ENCODE data around the gene MSH6. TPM values are rescaled to one million over a fixed set of nuclear protein-coding genes. Genes with fewer than 3 reads are reported as not detected.

MSH6 gene
- total RNA-seq, 1 experiment from 2014 or later, result 275 TPM

- H3K27ac Mint-ChIP-seq, result no peak overlapping the region
- no peaks in the 10 kb centered on the region for H3K27me3 Mint-ChIP-seq (ENCODE audit: low read depth)
- POLR2A ChIA-PET, result interaction anchor here (0.8 kb wide), 1 partner anchor 106 kb away, joined by 3 read pairs; no protein-coding TSS in a partner anchor
- H3K4me1 Mint-ChIP-seq, result peaks cover 20% of the 10 kb centered on the region
- H3K9me3 Mint-ChIP-seq, result no peaks in the 10 kb centered on the region
- TF ChIP-seq MYBL2 (CRISPR knock-in tag; IDR thresholded peaks at IDR 0.05), result no peak
- no peak for TF ChIP-seq ZBTB43 (CRISPR knock-in tag; IDR thresholded peaks at IDR 0.05)
- TF ChIP-seq FOXK1 (CRISPR knock-in tag; IDR thresholded peaks at IDR 0.05), result no peak
- no peak for TF ChIP-seq NFATC4 (CRISPR knock-in tag; IDR thresholded peaks at IDR 0.05)
- CTCF ChIA-PET, result interaction anchor here (0.6 kb wide), 1 partner anchor 16 kb away, joined by 3 read pairs; no protein-coding TSS in a partner anchor
- H3K4me3 Mint-ChIP-seq, result no peak overlapping the region
- no peaks in the 10 kb centered on the region for H3K36me3 Mint-ChIP-seq
- DNase-seq (ENCODE audit: low spot score), result no peak
- ATAC-seq, result no peak
These were observed 45.6 kb upstream of the MSH6 start for GRCh38 chr2:47737191-47737975.

- no peak for ATAC-seq
- H3K27me3 Mint-ChIP-seq (ENCODE audit: low read depth), result no peaks in the 10 kb centered on the region
- no peak overlapping the region for H3K4me3 Mint-ChIP-seq
- POLR2A ChIA-PET, result interaction anchor here (0.7 kb wide), 1 partner anchor 206 kb away, joined by 5 read pairs; no protein-coding TSS in a partner anchor
- CTCF ChIA-PET, result interaction anchor here (0.8 kb wide), 1 partner anchor 84 kb away, joined by 3 read pairs; no protein-coding TSS in a partner anchor
- no peaks in the 10 kb centered on the region for H3K9me3 Mint-ChIP-seq
- no peak for TF ChIP-seq HMGXB4 (CRISPR knock-in tag; IDR thresholded peaks at IDR 0.05)
- no peak for TF ChIP-seq KAT7 (CRISPR knock-in tag; IDR thresholded peaks at IDR 0.05; ENCODE audit: borderline replicate concordance)
- no peak for TF ChIP-seq ZNF317 (CRISPR knock-in tag; IDR thresholded peaks at IDR 0.05; ENCODE audit: borderline replicate concordance, low read depth)
- TF ChIP-seq AR (CRISPR knock-in tag; IDR thresholded peaks at IDR 0.05), result no peak
- no peak for TF ChIP-seq TCF7 (CRISPR knock-in tag; IDR thresholded peaks at IDR 0.05; ENCODE audit: low read depth)
- TF ChIP-seq ESRRA (CRISPR knock-in tag; IDR thresholded peaks at IDR 0.05; ENCODE audit: borderline replicate concordance), result no peak
- TF ChIP-seq ZSCAN18 (CRISPR knock-in tag; IDR thresholded peaks at IDR 0.05), result no peak
- no peak for TF ChIP-seq ETV6 (CRISPR knock-in tag; IDR thresholded peaks at IDR 0.05)
- no peak for TF ChIP-seq ATF6 (CRISPR knock-in tag; IDR thresholded peaks at IDR 0.05)
- TF ChIP-seq NR3C1 (CRISPR knock-in tag; conservative IDR thresholded peaks at IDR 0.05; ENCODE audit: low read depth), result no peak
- no peak for TF ChIP-seq EMX1 (CRISPR knock-in tag; IDR thresholded peaks at IDR 0.05)
- no peak for TF ChIP-seq MXD4 (CRISPR knock-in tag; IDR thresholded peaks at IDR 0.05; ENCODE audit: borderline replicate concordance)
- TF ChIP-seq CBFB (CRISPR knock-in tag; IDR thresholded peaks at IDR 0.05; ENCODE audit: low read depth), result no peak
- no peak for DNase-seq (ENCODE audit: low spot score)
- 0 out of 2 replicates have a peak overlapping the region, but pooled peaks have one; percentile 1 for H3K27ac Mint-ChIP-seq
- no peaks in the 10 kb centered on the region for H3K36me3 Mint-ChIP-seq
- peaks cover 24% of the 10 kb centered on the region for H3K4me1 Mint-ChIP-seq
These were observed 44.6 kb upstream of the MSH6 start for GRCh38 chr2:47738331-47738730.
